RPMI8226 (cell line): Measurements from ENCODE around the gene UPF1.

Experiments
- DNase-seq: peaks from one replicate; pipeline ENCODE4 v3.0.0-alpha.2; 2015

The UPF1 gene

GRCh38 chr19:18878058-18878797 lies 46.5 kb downstream of the UPF1 start:
- DNase-seq: no peak

DNA sequence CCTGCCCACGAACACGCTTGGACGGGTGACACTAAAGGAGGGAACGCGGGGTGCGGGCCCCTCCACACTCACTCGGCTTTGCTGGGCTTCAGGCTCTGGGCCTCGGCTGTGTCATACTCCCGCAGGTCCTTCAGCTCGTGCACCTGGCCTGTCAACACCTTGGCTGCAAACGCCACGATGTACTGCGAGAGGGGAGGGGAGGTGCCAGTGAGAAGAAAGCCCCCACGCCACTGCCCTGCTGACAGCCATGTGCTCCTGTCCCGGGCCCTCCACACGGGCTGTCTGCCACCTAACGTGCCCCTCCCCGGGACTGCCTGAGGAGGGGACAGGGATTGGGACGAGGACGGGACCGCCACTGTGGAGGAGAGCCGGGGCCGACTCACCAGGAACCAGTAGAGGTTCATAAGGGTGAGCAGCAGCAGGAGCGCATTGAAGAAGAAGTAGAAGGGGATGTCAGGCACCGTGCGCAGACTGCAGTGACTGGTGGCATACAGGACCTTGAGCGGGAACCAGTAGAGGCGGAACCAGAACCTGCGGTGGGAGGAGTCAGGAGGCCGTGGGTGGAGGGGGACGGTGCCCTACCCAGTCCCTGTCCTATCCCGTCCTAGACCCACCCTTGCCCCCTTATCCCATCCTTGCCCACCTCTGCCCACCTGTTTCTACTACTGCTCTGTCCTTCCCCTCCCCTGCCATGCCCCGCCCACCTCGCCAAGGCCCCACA lies 47.3 kb downstream of the UPF1 start:
- DNase-seq: no peak

DNA sequence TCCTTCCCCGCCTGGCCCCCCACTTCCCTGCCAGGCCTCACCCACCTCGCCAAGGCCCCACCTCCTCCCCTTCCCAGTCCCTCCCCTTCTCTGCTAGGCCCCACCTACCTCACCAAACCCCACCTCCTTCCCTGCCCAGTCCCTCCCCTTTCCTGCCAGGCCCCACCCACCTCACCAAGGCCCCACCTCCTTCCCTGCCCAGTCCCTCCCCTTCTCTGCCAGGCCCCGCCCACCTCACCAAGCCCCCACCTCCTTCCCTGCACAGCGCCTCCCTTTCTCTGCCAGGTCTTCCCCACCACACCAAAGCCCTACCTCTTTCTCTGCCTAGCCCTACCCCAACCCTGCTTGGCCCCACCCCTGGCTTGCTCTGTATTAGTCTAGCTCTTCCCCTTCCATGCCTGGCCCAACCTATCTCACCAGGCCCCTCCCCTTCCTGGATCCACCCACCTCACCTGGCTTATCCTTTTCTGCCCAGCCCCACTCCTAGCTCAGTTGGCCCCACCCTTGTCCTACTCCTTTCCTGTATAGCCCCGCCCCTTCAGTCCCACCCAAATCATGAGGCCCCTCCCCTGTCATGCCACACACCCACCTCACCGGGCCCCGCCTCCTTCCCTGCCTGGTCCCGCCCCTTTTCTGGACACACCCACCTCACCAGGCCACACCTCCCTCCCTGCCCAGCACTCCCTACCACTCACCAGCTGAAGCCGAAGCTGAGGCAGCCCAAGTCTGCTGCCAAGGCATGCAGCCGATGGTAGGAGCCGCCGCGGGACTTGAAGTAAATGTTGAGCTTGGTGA lies 48.0 kb downstream of the UPF1 start:
- peak; percentile 78 for DNase-seq

GRCh38 chr19:18881491-18881890 lies 49.7 kb downstream of the UPF1 start:
- no peak for DNase-seq

GRCh38 chr19:18883526-18884304 lies 52.0 kb downstream of the UPF1 start:
- peak; percentile 67 for DNase-seq

DNA sequence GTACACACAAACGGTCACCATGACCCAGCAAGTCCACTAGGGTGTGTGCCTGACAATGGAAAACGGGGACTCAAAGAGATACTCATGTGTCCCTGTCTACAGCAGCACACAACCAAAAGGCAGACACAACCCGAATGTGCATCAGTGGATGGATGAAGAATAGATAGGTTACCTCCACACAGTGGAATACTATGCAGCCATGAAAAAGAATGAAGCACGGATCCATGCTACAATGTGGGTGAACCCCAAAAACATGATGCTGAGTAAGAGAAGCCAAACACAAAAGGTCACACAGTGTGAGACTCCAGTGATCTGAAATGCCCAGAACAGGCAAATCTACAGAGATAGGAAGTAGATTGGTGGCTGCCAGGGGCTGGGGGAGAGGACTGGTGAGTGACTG lies 55.2 kb downstream of the UPF1 start:
- DNase-seq: no peak

GRCh38 chr19:18889949-18890745 lies 58.4 kb downstream of the UPF1 start:
- DNase-seq: no peak

- DNase-seq: no peak
Observed at GRCh38 chr19:18893587-18894253, 62.0 kb downstream of the UPF1 start.

DNA sequence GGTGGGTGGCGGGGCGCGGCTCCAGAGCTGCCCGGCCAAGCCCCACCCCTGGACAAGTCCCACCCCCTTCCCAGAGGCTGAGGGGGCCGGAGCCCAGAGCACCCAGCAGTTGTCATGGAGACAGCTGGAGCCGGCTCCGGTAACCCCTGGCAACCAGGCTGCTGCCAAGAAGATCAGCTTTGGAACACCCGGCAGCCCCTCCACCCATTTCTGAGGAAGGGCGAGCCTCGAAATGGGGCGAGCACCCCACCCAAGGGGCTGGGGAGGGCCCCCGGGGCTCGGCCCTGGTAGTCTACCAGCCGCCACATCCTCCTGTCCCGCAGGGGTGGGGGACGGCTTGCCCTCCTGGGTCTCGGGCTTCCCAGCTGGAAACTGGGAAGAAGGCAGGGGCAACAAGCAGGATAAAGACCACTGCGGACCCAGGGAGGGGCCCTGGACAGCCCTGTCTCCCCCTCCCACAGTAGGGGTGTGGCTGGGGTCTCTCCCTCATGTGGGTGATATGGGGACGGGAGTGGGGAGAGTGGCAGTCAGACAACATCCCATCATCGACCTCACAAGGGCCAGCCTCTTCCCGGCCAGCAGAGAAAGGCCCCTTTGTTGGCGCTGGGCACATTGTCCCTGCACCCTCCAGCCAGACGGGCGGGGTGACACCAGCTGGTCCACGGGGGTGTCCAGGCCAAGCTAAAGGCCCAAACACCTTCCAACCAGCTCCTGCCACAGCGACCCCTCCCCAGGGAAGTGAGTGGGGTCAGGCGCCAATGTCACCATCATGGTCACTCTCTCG lies 62.7 kb downstream of the UPF1 start:
- DNase-seq: peak; percentile 47

DNA sequence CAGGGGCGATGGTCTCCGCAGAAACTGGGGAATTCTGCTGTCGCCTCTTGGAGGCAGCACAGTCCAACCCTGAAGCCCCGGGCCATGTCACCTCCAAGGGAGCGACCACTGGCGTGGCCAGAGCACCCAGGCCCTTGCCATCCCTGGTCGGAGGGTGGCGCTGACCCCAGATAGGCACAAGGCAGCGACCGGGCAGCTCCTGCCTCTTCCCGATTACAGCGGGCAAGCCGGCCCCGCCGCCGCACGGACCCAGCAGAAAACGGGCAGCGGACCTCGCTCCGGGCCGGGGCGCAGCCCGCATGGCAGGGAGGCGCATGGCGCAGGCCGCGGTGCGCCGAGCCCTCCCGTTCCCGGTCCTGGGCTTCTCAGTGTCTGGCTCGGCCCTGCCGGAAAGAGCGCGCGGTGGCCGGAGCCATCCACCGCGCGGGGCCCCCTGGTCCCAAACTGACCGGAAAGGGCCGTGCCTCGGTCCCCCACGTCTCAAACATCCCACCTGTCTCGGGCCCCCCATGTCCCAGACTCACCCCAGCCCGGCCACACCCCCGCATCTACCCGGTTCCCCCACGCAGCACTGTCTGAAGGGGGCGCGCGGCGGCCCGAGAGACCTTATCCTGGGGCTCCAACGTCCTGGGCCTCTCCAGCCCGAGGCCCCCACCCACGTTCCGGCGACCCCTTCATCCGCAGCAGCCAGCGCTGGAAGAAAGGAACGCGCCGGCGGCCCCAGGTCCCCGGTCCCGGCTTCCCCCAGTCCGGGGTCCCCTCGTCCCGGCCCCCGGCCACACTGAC lies 63.5 kb downstream of the UPF1 start:
- DNase-seq: peak; percentile 50

DNA sequence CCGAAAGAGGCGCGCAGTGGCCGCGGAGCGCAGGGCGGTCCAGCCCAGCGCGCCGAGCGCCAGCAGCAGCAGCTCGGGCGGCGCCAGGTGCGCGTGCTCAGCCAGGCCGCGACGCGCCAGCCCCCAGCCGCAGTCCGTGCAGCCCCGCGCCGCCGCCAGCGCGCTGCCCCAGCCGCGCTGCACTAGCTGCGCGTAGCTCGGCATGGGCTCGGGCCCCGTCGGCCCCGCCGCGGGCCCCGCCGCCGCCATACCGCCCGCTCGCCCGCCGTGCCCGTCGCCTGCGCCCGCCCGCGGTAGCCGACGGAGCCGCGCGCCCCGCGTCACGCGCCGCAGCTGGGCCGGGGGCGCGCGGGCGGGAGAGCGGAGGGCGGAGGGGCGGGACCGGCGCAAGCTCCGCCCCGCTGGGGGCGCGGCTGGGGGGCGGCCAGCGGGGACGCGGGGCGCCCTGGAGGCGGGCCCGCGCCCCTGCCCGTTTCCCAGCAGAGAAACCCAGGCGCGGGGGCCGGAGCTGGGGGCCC lies 64.1 kb downstream of the UPF1 start, which contains the start of gene CERS1:
CERS1 (minus strand) TSS at position 335 of the 518 bp plus-strand sequence; CDS start at position 249, 86 bp downstream.
- DNase-seq: peak; percentile 37

- peak; percentile 41 for DNase-seq
Observed at GRCh38 chr19:18896421-18896841, 64.7 kb downstream of the UPF1 start.

DNA sequence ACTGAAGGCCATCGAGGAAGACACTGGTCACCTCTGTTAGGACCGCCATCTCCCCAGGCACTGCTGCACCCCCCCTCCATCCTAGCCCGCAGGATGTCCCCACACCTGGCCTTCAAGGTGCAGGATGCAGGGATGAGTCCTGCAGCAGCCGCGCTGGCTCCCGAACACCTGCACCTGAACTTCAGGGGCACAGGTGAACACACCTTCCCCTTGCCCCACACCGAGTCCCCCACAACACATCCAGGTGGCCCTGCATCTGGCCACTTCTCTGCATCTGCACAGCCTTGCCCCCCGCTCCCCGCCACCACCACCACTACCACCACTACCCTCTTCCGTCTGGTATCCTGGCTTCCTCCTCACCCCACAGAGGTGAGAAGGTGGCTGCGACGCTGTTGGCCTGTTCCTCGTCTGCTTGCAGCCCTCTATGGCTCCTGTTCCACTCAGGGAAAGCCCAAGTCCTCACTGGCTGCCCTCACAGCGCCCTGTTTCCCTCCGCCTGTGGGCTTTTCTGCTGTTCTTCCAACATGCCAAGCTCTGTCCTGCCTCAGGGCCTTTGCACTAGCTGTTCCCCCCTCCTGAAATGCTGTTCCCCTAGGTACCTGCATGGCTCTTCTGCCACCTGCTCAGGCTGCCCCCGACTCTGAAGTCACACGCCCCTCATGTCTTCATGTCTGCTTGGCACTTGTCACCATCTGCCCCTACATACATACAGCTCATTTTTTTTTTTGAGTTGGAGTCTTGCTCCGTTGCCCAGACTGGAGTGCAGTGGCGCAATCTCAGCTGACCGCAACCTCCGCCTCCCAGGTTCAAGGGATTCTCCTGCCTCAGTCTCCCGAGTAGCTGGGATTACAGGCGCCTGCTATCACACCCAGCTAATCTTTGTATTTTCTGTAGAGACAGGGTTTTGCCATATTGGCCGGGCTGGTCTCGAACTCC lies 65.6 kb downstream of the UPF1 start:
- no peak for DNase-seq

GRCh38 chr19:18898081-18898606 lies 66.4 kb downstream of the UPF1 start:
- DNase-seq: no peak

DNA sequence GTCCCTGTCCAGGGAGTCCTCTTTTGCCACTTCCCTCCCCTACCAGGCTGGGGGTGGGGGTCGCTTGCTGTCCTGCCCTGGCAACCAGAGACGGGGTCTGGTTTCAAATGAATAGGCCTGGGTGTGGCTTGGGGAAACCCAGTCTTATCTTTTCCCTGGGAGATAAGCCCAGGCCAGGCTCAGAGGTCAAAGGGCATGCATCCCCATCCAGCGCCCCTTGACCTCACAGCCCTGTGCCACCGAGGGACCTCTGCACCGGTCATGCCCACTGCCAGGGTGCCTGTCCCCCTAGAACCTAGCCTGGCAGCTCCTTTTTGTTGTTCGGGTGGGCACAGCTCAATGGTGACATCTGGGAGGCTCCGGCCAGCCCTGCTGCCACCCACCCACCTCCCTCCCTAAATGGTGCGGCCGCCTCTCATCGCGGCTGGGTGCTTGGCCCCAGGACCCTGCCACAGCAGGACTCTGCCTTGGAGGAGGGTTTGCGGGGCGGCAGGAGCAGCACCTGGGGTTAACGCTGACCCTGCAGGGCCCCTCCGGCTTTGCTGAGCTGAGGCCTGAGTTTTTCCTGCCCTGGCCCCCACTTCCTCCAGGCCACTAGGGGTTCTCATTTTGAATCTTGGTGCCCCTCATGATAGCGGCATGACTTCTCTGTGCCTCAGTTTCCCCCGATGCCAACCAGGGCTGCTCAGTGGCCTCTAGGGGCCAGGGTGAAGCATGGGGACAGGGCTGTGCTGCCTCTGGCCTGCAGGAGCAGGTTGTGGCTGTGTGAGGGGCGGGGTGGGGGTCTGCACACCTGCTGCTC lies 67.0 kb downstream of the UPF1 start:
- DNase-seq: no peak

GRCh38 chr19:18899624-18900560 lies 68.1 kb downstream of the UPF1 start:
- DNase-seq: no peak
